CD14-positive monocyte (primary cell): ENCODE results near the gene PLEKHA7. TPM values are rescaled to one million over a fixed set of nuclear protein-coding genes. Genes with fewer than 3 reads are reported as not detected.

ENCODE experiments used
- DNase-seq, 3 donors: peaks; one replicate each; pipeline ENCODE4 v3.0.0-alpha.2; 2011 to 2022
- H2AFZ ChIP-seq: 2 replicates; pipeline ENCODE4 v1.6.0; 2012; ENCODE audit warnings: mild to moderate bottlenecking, low read depth, low read length, inconsistent platforms; ENCODE audit not compliant: insufficient read depth, poor library complexity, severe bottlenecking
- H3K27ac ChIP-seq, 2 donors: 1 replicate in 1 of 2; 2 replicates in 1 of 2; pipeline ENCODE4 v1.5.1; 2012 to 2013; ENCODE audit warnings: low read length in 2 of 2, control low read depth in 1 of 2, inconsistent platforms in 1 of 2, low read depth in 1 of 2, mild to moderate bottlenecking in 1 of 2
- H3K27me3 ChIP-seq, 2 donors: one replicate each; pipeline versions ENCODE4 v1.6.0 to v1.6.1; 2011 to 2013; ENCODE audit warnings: low read length in 2 of 2; ENCODE audit not compliant: control insufficient read depth in 2 of 2, insufficient read depth in 2 of 2
- H3K36me3 ChIP-seq, 2 donors: replicated peaks in 1 of 2; 1 replicate in 1 of 2; 2 replicates in 1 of 2; pipeline versions ENCODE4 v1.5.1 to v1.6.1; 2012 to 2013; ENCODE audit warnings: low read length in 2 of 2, control low read depth in 1 of 2, inconsistent platforms in 1 of 2, mild to moderate bottlenecking in 1 of 2; ENCODE audit not compliant: insufficient read depth in 2 of 2, control insufficient read depth in 1 of 2
- H3K4me1 ChIP-seq, 2 donors: 1 replicate in 1 of 2; 2 replicates in 1 of 2; pipeline versions ENCODE4 v1.5.1 to v1.6.1; 2012 to 2013; ENCODE audit warnings: low read length in 2 of 2, control low read depth in 1 of 2, inconsistent platforms in 1 of 2, mild to moderate bottlenecking in 1 of 2, moderate library complexity in 1 of 2; ENCODE audit not compliant: insufficient read depth in 2 of 2, control insufficient read depth in 1 of 2
- H3K4me2 ChIP-seq: replicated peaks from 2 replicates; pipeline ENCODE3; 2012; ENCODE audit warnings: low read length, moderate library complexity, mild to moderate bottlenecking; ENCODE audit not compliant: poor library complexity, severe bottlenecking; ENCODE audit errors: extremely low read depth
- H3K4me3 ChIP-seq, 3 experiments: fragments of 200-600 bp in 1 of 3; sonication (generic) in 1 of 3; replicated peaks in 1 of 3; 1 replicate in 2 of 3; 2 replicates in 1 of 3; pipeline ENCODE4 v1.5.1; 2011 to 2013; ENCODE audit warnings: low read length in 3 of 3, mild to moderate bottlenecking in 3 of 3, control low read depth in 2 of 3, low read depth in 2 of 3, inconsistent platforms in 1 of 3, moderate library complexity in 1 of 3
- H3K79me2 ChIP-seq: 2 replicates; pipeline ENCODE4 v1.6.0; 2012; ENCODE audit warnings: mild to moderate bottlenecking, control low read depth, inconsistent platforms, low read length, moderate library complexity; ENCODE audit not compliant: insufficient read depth
- H3K9ac ChIP-seq: 2 replicates; pipeline ENCODE4 v1.6.0; 2017; ENCODE audit warnings: low read length, mild to moderate bottlenecking; ENCODE audit not compliant: insufficient read depth, poor library complexity, severe bottlenecking
- H3K9me3 ChIP-seq, 2 donors: replicated peaks in 1 of 2; 1 replicate in 1 of 2; 2 replicates in 1 of 2; pipeline versions ENCODE4 v1.5.1 to v1.6.1; 2012 to 2013; ENCODE audit warnings: low read length in 2 of 2, control low read depth in 1 of 2; ENCODE audit not compliant: control insufficient read depth in 1 of 2, insufficient read depth in 1 of 2
- H4K20me1 ChIP-seq: 2 replicates; pipeline ENCODE4 v1.6.0; 2012; ENCODE audit warnings: mild to moderate bottlenecking, low read length, control low read depth, moderate library complexity; ENCODE audit not compliant: insufficient read depth
- H3K27ac Mint-ChIP-seq, 7 donors: one replicate each; pipeline ENCODE4 v1.8.0; 2020; ENCODE audit warnings: mild to moderate bottlenecking in 7 of 7, mixed read lengths in 7 of 7, moderate library complexity in 6 of 7, inconsistent platforms in 2 of 7
- H3K27me3 Mint-ChIP-seq, 3 donors: one replicate each; pipeline ENCODE4 v1.8.0; 2021 to 2022; ENCODE audit warnings: low read depth in 3 of 3, mild to moderate bottlenecking in 3 of 3, mixed read lengths in 3 of 3, moderate library complexity in 3 of 3, inconsistent platforms in 1 of 3
- H3K36me3 Mint-ChIP-seq, 2 donors: one replicate each; pipeline ENCODE4 v1.8.0; 2020; ENCODE audit warnings: mixed read lengths in 2 of 2, inconsistent platforms in 1 of 2, mild to moderate bottlenecking in 1 of 2
- H3K4me1 Mint-ChIP-seq: one replicate; pipeline ENCODE4 v1.8.0; 2020; ENCODE audit warnings: mild to moderate bottlenecking, mixed read lengths
- H3K4me3 Mint-ChIP-seq, 2 donors: one replicate each; pipeline ENCODE4 v1.8.0; 2020; ENCODE audit warnings: mild to moderate bottlenecking in 2 of 2, mixed read lengths in 2 of 2, moderate library complexity in 1 of 2
- H3K9me3 Mint-ChIP-seq, 7 donors: one replicate each; pipeline ENCODE4 v1.8.0; 2020 to 2022; ENCODE audit warnings: mixed read lengths in 7 of 7, mild to moderate bottlenecking in 6 of 7, moderate library complexity in 6 of 7, inconsistent platforms in 2 of 7
- WGBS: methylation state at CpG from one replicate; pipeline ENCODE4 v1.1.5; 2013; ENCODE audit warnings: missing lambda C conversion rate; ENCODE audit not compliant: insufficient coverage; 5-methylcytosine and 5-hydroxymethylcytosine counted together
- intact Hi-C, 2 donors: fragments of 100-400 bp; cut with micrococcal nuclease; formaldehyde crosslinking; loops; one replicate each; pipeline versions ENCODE4 v1.15.0 to v1.15.1; 2023
- polyA plus RNA-seq, 3 donors: library from polyadenylated mRNA; depleted of rRNA in 1 of 3; unstranded in 2 of 3; stranded (reverse) in 1 of 3; fragments of 300-500 nt in 2 of 3; fragments of >200 nt in 1 of 3; fragmentation: Illumina TruSeq in 2 of 3; gene quantifications; 1 replicate in 2 of 3; 2 replicates in 1 of 3; pipeline ENCODE4 v1.2.3, GENCODE V29; 2012 to 2021
- TF ChIP-seq, protein P1 (sequence below): fragments of 200-600 bp; IDR thresholded peaks from one replicate; pipeline ENCODE4 v1.8.0; 2022; ENCODE audit warnings: antibody characterized with exemption, mild to moderate bottlenecking

Gene PLEKHA7
- polyA plus RNA-seq, 3 donors = 0.05 to 0.92 (median 0.22) TPM

- Histone ChIP-seq H3K36me3 (no peaks in the 10 kb centered on the region), H3K4me3 (no peak overlapping the region), H3K79me2 (no peaks in the 10 kb centered on the region), H3K9me3 (no peaks in the 10 kb centered on the region), H3K4me2 (no peak overlapping the region), H2AFZ (no peak overlapping the region), H3K27ac (no peak overlapping the region), H3K27me3 (no peaks in the 10 kb centered on the region), H3K4me1 (peaks cover 17 to 25% of the 10 kb centered on the region in 2 donors), H4K20me1 (no peaks in the 10 kb centered on the region), H3K9ac (no peak overlapping the region)
- no peaks in the 10 kb centered on the region for H3K9me3 Mint-ChIP-seq
- intact Hi-C loops = no loop called here
- peaks cover 0 to 2% of the 10 kb centered on the region in 2 donors for H3K36me3 Mint-ChIP-seq
- H3K27ac Mint-ChIP-seq = no peak overlapping the region
- no peak overlapping the region for H3K4me3 Mint-ChIP-seq
- H3K4me1 Mint-ChIP-seq = peaks cover 23% of the 10 kb centered on the region
- no peaks in the 10 kb centered on the region for H3K27me3 Mint-ChIP-seq
- no peak for DNase-seq
- 97% methylated on average over 4 of the region's 10 CpGs for WGBS
- TF ChIP-seq, protein P1, sequence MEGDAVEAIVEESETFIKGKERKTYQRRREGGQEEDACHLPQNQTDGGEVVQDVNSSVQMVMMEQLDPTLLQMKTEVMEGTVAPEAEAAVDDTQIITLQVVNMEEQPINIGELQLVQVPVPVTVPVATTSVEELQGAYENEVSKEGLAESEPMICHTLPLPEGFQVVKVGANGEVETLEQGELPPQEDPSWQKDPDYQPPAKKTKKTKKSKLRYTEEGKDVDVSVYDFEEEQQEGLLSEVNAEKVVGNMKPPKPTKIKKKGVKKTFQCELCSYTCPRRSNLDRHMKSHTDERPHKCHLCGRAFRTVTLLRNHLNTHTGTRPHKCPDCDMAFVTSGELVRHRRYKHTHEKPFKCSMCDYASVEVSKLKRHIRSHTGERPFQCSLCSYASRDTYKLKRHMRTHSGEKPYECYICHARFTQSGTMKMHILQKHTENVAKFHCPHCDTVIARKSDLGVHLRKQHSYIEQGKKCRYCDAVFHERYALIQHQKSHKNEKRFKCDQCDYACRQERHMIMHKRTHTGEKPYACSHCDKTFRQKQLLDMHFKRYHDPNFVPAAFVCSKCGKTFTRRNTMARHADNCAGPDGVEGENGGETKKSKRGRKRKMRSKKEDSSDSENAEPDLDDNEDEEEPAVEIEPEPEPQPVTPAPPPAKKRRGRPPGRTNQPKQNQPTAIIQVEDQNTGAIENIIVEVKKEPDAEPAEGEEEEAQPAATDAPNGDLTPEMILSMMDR = no peak
Measured at GRCh38 chr11:16801288-16801980, 212.8 kb downstream of the PLEKHA7 start.

DNA sequence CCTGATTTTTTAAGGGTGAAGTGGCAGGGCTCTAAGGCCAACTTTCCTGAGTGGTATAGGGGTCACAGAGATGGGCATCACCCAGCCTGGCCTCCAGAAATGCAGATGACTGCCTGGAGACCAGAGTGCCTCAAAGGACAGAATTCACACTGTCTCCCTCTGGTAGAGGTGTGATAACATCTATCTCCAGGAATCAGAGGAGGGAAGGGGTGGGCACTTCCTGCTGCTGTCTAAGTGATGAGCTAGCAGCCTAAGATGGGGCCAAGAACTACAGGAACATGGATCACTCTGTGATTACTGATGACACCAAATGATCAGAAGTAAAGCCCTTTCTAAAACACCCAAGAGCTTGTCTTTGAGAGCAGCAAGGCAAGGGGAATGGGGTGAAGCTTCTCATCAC lies 213.8 kb downstream of the PLEKHA7 start:
- Mint-ChIP-seq H3K36me3 (peaks cover 0 to 2% of the 10 kb centered on the region in 2 donors), H3K4me1 (peaks cover 23% of the 10 kb centered on the region), H3K9me3 (no peaks in the 10 kb centered on the region), H3K27ac (peak overlapping the region in 1 of 7 donors; percentile 24), H3K4me3 (no peak overlapping the region), H3K27me3 (no peaks in the 10 kb centered on the region)
- H3K4me1 ChIP-seq = peaks cover 17 to 25% of the 10 kb centered on the region in 2 donors
- no peaks in the 10 kb centered on the region for H3K27me3 ChIP-seq
- no peak overlapping the region for H3K27ac ChIP-seq
- H3K36me3 ChIP-seq = no peaks in the 10 kb centered on the region
- no peaks in the 10 kb centered on the region for H4K20me1 ChIP-seq
- H3K4me2 ChIP-seq = no peak overlapping the region
- no peak overlapping the region for H3K4me3 ChIP-seq
- intact Hi-C loops = no loop called here
- no peak overlapping the region for H3K9ac ChIP-seq
- TF ChIP-seq, protein P1 = no peak
- DNase-seq = no peak
- H3K9me3 ChIP-seq = no peaks in the 10 kb centered on the region
- no peaks in the 10 kb centered on the region for H3K79me2 ChIP-seq
- no peak overlapping the region for H2AFZ ChIP-seq
